NCI-H2081 (cell line): Measurements from ENCODE around the gene FXN.
"Not testable (repeated sequence)": the region's sequence is repeated elsewhere in the genome, so short reads cannot be mapped to it uniquely, and the experiment has no call there.

Source experiments
- DNase-seq, 2 experiments: peaks; one replicate each; lab custom pipeline; 2025; lab: John Stamatoyannopoulos, UW

Gene FXN

GRCh38 chr9:69103348-69103996 is 67.9 kb downstream of the FXN start:
- DNase-seq, result not testable (repeated sequence)

- peak; percentile 76 to 79 for DNase-seq
Observed at GRCh38 chr9:69104830-69105527, 69.4 kb downstream of the FXN start.

- no peak for DNase-seq
Observed at GRCh38 chr9:69107771-69108170, 72.2 kb downstream of the FXN start.

GRCh38 chr9:69108706-69109105 is 73.2 kb downstream of the FXN start:
- DNase-seq, result not testable (repeated sequence)

- DNase-seq, result no peak
Observed at GRCh38 chr9:69109152-69109551, 73.6 kb downstream of the FXN start.

- DNase-seq, result not testable (repeated sequence)
Observed at GRCh38 chr9:69112646-69113045, 77.1 kb downstream of the FXN start.

- no peak for DNase-seq
Observed at GRCh38 chr9:69115621-69116020, 80.1 kb downstream of the FXN start.

GRCh38 chr9:69118656-69119055 is 83.1 kb downstream of the FXN start:
- DNase-seq, result no peak

GRCh38 chr9:69120380-69121154 is 85.0 kb downstream of the FXN start:
- peak; percentile 69 to 85 for DNase-seq

- DNase-seq, result peak; percentile 66 to 81
Observed at GRCh38 chr9:69121155-69122081, 85.9 kb downstream of the FXN start.

GRCh38 chr9:69122082-69122548 is 86.6 kb downstream of the FXN start:
- peak in 1 of 2 experiments; percentile 69 for DNase-seq

- DNase-seq, result peak in 1 of 2 experiments; percentile 40
Observed at GRCh38 chr9:69122549-69123141, 87.1 kb downstream of the FXN start.

- no peak for DNase-seq
Observed at GRCh38 chr9:69130456-69131441, 95.2 kb downstream of the FXN start.

GRCh38 chr9:69131682-69132081 is 96.1 kb downstream of the FXN start:
- DNase-seq, result no peak

GRCh38 chr9:69132361-69132760 is 96.8 kb downstream of the FXN start:
- no peak for DNase-seq

- no peak for DNase-seq
Observed at GRCh38 chr9:69134412-69134811, 98.9 kb downstream of the FXN start.

GRCh38 chr9:69136185-69136584 is 100.6 kb downstream of the FXN start:
- DNase-seq, result no peak

GRCh38 chr9:69136779-69137178 is 101.2 kb downstream of the FXN start:
- DNase-seq, result no peak

- DNase-seq, result no peak
Observed at GRCh38 chr9:69137311-69137710, 101.8 kb downstream of the FXN start.

- no peak for DNase-seq
Observed at GRCh38 chr9:69139596-69139995, 104.0 kb downstream of the FXN start.
